PC-3 (cell line): ENCODE data around the gene TSPAN2.

Source experiments
- EZH2 ChIP-seq: fragments of 300-600 bp; sonication (generic); IDR thresholded peaks from one replicate; pipeline ENCODE4 v1.6.1; 2017; ENCODE audit warnings: antibody characterized with exemption, mild to moderate bottlenecking, low read length; ENCODE audit not compliant: unreplicated experiment
- TF ChIP-seq, protein P1 (sequence below): fragments of 300-600 bp; sonication (generic); conservative IDR thresholded peaks from 2 replicates; pipeline ENCODE4 v1.5.1; 2017; ENCODE audit warnings: antibody characterized with exemption, low read depth, mild to moderate bottlenecking, low read length

DNA sequence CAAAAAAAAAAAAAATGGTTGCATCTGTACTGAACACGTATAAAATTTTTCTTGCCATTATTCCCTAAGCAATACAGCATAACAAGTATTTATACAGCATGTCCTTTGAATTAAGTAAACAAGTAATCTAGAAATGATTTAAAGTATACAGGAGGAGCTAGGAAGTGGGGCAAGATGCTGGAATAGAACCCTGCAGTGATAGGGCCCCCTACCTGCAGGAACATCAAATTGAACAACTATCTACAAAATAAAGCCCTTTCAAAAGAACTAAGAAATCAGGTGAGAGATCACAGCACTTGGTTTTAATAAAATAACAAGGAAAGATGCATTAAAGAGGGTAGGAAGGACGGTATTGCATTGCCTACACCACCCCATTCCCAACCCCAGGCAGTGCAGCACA, 48.8 kb downstream of the TSPAN2 start:
- no peak for TF ChIP-seq EZH2
- TF ChIP-seq, protein P1, sequence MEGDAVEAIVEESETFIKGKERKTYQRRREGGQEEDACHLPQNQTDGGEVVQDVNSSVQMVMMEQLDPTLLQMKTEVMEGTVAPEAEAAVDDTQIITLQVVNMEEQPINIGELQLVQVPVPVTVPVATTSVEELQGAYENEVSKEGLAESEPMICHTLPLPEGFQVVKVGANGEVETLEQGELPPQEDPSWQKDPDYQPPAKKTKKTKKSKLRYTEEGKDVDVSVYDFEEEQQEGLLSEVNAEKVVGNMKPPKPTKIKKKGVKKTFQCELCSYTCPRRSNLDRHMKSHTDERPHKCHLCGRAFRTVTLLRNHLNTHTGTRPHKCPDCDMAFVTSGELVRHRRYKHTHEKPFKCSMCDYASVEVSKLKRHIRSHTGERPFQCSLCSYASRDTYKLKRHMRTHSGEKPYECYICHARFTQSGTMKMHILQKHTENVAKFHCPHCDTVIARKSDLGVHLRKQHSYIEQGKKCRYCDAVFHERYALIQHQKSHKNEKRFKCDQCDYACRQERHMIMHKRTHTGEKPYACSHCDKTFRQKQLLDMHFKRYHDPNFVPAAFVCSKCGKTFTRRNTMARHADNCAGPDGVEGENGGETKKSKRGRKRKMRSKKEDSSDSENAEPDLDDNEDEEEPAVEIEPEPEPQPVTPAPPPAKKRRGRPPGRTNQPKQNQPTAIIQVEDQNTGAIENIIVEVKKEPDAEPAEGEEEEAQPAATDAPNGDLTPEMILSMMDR: peak; percentile 53
